ENCODE measurements around the gene BNIP1.

BNIP1 gene

GRCh38 chr5:173211284-173211683 lies 67.0 kb downstream of the BNIP1 start:
- DNase-seq (ENCODE audit: low read depth in 2 of 2), result no peak

DNA sequence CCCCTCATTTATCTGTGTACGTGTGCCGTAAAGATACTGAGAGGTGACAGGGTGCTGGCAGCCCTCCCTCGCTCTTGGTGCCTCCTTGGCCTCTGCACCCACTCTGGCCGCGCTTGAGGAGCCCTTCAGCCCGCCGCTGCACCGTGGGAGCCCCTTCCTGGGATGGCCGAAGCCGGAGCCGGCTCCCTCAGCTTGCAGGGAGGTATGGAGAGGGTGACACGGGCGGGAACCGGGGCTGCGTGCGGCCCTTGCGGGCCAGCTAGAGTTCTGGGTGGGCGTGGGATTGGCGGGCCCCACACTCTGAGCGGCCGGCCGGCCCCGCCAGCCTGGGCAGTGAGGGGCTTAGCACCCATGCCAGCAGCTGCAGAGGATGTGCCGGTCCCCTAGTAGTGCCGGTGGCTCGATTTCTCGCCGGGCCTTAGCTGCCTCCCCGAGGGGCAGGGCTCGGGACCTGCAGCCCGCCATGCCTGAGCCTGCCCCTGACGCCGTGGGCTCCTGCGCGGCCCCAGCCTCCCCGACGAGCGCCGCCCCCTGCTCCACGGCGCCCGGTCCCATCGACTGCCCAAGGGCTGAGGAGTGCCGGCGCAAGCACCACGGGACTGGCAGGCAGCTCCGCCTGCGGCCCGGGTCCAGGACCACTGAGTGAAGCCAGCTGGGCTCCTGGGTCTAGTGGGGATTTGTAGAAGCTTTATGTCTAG lies 69.1 kb downstream of the BNIP1 start:
- DNase-seq (ENCODE audit: low read depth in 2 of 2), result no peak
